Stimulated activated CD4-positive, alpha-beta T cell treated with anti-CD3 and anti-CD28 coated beads, Interleukin-12 subunit alpha, Interleukin-12 subunit beta, amount 100 ng/mL, for 48 hours (primary cell): ENCODE data around the gene RMND5A.

ENCODE experiments used
- DNase-seq, 3 donors: peaks; one replicate each; pipeline ENCODE4 v3.0.0-alpha.2; 2020; ENCODE audit warnings: low read depth in 2 of 3, low spot score in 1 of 3

RMND5A gene, protein sequence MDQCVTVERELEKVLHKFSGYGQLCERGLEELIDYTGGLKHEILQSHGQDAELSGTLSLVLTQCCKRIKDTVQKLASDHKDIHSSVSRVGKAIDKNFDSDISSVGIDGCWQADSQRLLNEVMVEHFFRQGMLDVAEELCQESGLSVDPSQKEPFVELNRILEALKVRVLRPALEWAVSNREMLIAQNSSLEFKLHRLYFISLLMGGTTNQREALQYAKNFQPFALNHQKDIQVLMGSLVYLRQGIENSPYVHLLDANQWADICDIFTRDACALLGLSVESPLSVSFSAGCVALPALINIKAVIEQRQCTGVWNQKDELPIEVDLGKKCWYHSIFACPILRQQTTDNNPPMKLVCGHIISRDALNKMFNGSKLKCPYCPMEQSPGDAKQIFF

DNA sequence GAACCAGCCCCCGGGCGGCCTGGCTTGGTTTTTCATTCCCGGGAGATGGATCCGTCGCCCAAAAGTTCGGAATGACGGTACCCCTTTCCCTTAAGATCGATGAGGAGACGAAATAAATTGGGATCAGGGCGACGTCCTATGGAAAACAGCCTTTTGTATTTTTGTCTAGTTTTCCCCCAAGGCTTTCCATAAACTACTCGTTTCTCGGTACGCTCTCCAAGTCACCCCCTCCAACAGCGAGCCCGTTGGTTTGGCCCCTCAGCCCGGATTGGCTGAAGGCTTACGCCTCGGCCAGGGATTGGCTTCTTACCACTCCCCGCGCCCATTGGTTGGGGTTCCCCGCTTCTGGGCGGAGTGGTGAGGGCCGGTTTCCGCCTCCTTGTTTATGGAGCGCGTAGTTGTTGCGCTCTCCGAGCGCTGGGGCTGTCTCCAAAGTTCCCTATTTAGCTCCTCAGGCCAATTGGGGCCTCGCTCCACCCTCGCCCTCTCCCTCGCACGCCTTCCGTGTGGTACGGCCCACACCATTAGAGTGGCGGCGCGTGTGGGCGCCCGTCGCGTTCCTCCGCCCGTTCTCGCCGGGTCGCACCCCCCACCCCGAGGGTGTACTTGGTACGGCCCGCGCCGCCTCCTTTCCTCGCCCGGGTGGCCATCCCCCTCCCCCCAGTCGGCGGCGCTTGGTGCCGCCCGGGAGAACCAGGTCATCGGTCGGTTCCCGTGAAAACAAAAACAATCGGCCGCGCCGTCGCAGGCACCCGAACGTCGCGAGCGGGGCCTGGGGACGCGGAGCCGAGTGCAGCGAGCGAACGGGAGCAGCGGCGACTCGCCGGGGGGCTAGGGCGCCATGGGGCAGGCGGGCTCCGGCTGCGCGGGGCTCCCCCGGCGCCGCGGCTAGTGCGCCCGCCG, at the start of gene RMND5A:
Gene RMND5A, plus strand, starts transcription at position 655 of the 903 bp plus-strand sequence. CDS start 377 bp downstream, outside the sequence.
- peak; percentile 88 to 92 (median 91) for DNase-seq

DNA sequence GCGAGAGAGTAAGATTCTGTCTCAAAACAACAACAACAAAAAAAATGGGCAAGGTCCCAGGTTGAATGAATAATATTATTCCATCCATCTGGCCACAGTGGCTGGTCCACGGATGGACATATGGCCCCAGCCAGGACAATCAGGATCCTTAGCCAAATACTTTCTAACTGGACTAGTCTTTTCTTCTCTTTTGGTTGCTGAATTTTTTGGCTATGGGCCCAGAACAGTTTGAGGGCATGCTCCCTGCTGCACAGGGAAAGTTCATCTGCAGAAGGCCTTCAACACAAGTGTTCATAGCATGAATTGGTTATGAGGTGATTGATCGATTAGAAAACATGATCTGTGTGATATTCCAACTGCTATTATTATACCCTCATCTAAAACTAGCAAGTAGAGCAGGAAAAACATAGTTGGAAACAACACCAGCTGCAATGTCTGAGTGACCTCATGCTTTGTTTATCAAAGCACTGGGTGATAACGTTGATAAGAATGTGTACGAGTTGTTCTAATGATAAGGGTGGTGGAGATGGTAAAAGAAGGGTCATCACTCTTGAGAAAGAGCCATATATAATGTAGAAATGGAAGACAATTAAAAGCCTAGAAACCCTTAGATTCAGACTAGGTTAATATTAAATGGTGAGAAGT, 48.6 kb upstream of the RMND5A start:
- no peak for DNase-seq

DNA sequence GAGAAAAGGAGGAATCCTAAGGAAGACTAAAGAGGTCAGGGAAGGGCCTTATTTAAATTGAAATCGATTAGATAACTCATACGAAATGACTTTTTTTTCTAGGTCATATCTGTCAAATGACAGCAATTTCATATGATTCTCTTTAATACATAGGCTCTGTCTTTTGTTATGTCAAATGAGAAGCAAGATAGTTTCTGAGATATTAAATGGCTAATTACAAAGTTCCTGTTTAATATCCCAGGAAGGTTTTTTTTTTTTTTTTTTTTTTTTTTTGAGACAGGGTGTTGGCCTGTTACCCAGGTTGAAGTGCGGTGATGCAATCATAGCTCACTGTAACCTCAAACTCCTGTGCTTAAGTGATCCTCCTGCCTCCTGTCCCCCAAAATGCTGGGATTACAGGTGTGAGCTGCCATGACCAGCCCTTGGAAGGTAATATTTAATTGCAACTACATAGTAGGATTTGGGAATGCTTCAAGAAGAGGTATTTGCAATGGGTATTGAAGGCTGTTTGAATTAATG, 48.0 kb upstream of the RMND5A start:
- no peak for DNase-seq

DNA sequence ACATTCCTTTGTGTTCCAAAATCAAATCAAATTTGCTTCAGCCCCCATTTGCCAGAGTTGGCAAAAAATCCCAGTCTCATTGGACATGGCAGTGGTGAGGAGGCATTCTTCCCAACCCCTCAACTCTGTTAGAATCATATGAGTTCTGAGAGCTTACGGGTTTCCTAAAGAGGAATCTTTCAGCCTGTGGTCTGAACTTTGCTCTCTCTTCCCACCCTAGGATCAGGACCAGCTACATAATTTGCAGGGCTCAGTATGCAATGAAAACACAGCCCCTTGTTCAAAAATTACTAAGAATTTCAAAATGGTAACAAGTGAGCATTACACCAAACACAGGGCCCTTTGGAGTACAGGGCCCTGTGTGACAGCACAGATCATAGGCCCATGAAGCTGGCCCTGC, 47.1 kb upstream of the RMND5A start:
- no peak for DNase-seq

DNA sequence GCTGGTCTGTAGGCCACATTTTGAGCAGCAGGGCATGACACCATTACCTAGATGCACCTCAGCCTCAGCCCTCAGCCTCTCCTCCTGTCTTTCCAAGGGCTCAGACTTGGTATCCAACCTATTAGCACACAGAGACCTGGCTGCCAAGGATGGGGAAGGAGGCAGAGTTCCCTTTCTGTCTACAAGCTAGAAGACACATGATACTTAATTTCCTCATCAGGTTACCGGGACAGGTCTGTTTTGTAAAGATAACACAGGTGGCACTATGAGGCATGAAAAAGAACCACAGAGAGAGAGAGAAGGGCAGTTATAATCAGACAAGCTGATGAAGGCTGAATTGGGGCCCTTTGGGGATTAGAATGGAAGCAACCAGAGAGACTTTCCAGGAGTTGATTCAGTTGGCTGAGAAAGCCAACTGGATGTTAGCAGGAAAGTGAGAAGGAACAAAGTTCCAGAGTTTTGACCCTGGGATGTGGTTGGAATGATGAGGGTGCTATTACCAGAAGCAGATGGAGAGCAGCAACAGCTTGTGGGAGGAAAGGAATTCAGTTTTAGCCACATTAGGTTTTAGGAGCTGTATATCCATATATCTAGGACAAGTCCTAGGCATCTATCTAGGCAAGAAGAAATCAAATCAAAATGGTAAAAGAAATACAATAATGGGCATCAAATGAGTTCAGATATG, 46.0 kb upstream of the RMND5A start:
- no peak for DNase-seq

DNA sequence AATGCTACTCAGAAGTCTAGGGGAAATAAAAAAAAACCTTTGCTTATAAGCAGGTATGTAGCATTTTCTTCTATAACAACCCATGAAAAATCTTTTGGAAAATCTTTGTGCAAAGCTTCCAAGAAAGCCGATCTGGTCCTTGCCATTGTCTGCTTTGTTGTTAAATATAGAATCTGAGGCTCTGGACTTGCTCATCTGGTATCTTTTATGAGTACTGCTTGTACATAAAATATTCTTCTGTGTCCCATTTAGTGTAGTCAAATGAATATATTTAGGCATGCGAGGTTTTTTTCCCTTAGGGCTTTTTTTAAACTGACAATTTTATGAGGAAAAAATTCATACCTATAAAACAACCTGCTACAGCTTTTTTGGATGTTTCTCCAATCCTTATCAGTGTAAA, 45.0 kb upstream of the RMND5A start:
- DNase-seq, result no peak

DNA sequence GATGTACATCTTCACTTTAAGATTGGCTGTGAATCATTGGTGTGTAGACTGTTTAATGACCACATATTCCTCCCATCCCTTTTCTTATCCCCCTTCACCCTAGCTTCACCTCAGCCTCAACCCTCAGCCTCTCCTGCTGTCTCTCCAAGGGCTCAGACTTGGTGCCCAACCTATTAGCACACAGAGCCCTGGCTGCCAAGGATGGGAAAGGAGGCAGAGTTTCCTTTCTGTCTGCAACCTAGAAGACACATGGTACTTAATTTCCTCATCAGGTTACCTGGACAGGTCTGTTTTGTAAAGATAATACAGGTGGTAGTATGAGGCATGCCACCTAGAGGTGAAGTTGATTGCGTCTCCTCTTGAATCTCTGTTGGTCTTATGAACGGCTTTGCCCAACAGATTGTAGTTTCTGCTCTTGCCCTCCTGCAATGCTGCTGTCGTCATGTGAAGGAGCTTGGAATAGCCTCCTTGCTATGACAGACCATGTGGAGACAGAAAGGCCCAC, 44.5 kb upstream of the RMND5A start:
- no peak for DNase-seq

DNA sequence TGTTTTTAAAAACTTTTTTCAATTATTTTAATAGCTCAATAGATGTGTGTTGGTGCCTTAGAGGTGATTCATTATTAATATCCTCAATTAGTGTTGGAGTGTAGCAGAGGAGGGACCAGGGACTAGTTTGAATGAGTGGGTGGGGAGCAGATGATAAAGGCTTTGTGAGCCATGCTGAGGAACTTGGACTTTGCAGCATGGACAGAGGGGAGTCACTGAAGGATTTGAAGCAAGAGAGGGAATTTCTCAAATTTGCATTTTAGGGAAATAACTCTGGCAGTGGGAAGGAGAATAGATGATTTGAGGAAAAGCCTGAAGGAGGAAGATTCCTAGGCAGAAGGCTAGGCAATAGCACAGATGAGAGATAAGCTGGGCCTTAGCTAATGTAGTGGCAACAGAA, 42.3 kb upstream of the RMND5A start:
- no peak for DNase-seq

DNA sequence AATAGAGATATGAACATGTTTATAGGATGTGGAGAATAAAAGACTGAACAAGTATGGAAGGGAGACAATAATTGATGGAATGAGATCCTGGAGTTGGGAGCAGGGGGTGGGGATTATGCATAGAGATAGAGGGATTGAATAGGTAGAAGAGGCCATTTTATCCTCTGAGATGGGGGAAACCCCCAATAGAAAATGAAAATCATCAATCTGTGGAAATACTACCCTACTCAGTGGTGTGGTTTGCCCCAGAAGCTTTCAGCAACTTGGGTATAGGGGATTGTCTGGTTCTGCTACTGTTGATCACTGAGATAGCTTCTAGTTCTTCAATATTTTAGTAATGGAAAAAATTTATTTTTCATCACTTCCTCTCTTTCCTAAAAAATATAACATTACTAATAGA, 41.1 kb upstream of the RMND5A start:
- DNase-seq, result no peak

DNA sequence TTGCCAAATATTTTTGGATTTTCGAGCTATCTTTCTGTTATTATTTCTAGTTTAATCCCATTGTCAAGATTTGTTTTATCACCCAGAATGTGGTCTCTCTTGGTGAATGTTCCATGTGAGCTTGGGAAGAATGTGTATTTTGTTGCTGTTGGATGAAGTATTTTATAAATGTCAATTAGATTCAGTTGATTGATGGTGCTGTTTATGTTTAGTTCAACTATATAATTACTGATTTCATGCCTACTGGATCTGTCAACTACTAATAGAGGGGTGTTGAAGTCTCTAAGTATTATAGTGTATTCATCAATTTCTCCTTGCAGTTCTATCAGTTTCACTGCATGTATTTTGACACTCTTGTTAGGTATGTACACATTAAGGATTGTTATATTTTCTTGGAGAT, 34.7 kb upstream of the RMND5A start:
- no peak for DNase-seq

DNA sequence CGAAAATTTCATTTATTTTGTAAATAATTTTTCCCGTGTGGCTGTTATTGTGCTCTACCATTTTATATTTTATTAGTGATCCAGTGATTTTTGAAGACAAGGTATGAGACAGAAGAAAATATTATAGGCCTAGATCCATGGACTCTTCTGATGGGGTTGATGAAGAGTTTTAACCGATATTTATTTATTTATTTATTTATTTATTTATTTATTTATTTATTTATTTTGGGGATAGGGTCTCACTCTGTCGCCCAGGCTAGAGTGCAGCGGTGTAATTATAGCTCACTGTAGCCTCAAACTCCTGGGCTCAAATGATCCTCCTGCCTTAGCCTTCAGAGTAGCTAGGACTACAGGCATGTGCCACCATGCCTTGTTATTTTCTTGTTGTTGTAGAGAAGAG, 33.6 kb upstream of the RMND5A start:
- DNase-seq, result no peak

DNA sequence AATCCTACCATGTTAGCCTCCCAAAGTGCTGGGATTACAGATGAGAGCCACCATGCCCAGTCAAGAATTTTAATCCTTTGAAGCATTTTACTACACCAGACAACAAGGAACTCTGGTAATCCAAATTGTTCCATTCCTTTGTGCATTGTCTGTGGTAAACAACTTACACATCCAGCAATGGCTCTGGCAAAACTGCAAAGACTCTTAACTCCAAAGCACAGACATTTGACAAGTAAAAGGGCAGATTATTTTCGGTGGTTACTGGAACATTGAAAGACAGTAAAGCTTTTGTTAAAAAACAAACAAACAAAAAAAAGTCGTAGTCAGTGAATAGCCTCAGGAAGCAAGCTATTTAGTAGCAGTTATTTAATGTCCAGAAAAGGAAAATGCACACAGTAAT, 33.2 kb upstream of the RMND5A start:
- no peak for DNase-seq

DNA sequence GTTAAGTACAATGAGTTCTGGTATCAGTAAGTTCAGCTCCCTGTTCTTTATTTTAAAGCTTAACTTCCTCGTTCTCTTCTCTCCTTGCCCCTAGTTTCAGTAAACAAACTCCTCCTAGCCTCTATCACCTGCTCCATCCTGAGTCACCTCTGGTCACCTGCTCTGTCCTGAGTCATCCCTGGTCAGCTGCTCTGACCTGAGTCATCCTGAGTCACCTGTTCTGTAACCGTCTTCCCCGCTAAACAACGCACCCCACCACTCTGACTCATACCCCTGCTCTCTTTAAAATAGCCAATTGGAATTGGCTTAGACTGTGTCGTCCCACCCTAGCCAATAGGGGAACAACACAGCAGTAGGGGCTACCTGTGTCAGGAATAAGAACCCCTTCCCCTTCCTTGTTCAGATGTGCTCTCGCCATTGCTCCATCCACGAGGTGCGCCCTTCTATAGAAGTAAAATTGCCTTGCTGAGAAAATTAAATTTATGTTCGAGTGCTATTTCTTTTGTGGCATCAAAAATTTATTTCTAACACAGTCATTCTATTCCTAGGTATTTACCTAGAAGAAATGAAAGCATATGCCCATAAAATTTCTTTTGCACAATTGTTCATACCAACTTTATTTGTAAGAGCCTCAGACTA, 24.9 kb upstream of the RMND5A start:
- peak in 1 of 3 donors; percentile 2 for DNase-seq

DNA sequence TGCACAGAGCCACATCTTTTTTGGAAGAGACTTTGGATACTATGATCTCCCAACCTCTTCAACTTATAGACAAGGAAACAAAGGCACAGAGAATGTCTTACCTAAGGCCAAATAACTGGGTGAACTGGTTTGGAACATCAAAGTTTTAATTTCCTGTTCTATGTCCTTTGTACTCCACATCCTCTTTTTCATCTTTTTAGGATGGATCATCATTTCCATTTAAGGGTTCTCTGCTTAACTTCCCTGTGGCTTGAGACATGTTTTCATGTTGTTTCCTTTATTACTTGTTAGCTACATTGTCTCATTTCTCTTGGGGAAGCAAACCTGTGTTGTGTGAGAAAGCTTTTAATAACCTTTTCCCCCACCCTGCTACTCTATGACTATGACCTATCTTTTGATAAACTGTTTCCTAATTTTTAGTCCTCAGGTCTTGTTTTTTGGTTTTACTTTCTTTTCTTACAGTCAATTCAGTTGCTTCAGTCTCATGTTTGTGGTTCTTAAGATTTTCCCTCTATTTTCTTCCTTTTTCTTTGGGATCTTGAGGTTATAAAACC, 22.5 kb upstream of the RMND5A start:
- no peak for DNase-seq

DNA sequence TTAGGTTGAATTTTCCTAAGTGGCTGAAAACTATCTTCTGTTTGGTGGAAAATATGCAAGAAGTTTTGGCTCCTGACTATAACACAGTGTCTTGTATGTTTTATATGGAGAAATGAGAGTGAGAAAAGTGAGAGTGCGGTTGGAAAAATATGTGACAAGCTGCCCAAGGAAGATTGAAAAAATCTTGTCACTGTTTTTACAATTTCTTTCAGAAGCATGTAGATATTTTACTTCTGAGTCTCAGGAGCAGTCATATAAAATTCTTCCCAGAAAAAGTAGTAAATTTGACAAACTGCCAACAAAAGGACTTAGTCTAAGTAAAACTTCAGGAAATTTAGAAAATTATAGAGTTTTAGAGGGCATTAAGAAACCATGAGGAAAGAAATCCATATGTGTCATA, 19.4 kb upstream of the RMND5A start:
- no peak for DNase-seq

DNA sequence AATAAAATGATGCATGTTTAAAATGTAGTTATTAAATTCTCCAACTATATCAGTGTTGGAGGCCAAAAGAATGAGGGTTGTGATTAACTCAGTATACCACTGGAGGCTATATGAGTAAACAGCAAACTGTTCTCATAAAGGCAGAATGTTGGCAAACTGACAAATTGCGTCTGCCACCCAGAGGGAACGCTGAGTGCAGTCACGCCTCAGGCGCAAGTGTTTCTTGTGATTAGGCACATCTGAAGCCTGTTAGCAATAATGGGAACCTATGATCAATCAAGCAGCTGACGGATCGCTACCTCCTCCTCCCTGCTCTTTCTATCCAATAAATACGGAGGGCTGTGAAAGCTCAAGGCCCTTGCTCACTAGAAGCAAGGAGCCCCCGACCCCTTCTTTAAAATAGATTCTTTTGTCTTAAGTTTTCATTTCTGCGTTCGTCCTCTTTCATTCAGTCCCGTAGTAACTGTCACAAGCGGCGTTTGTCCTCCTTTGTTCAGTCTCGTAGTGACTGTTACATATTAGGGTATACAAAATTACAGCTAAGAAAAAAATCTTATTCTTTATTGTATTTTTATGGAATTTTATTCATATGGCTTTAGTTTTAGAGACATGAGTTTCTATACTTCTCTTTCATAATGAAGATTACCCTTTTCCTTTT, 16.3 kb upstream of the RMND5A start:
- no peak for DNase-seq

DNA sequence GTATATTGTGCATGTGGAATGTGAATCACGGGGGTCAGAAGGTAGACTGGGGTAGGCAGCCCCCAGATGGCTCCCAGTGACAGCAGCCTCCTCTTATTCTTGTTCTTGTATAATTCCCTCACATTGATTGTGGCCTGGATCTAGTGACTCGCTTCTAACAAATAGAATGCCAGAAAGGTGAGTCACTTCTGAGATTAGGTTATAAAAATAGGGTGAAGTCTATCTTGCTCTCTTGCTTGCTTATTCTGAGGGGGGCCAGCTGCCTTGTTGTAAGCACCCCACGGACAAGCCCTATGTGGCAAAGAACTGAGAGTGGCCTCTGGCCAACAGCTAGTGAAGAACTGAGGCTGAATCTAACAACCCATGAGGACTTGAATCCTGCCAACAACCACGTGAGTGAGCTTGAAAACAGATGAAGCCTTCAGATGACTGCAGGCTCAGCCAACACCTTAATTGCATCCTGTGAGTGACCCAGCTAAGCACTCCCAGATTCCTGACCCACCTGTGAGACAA, 15.6 kb upstream of the RMND5A start:
- DNase-seq, result no peak

DNA sequence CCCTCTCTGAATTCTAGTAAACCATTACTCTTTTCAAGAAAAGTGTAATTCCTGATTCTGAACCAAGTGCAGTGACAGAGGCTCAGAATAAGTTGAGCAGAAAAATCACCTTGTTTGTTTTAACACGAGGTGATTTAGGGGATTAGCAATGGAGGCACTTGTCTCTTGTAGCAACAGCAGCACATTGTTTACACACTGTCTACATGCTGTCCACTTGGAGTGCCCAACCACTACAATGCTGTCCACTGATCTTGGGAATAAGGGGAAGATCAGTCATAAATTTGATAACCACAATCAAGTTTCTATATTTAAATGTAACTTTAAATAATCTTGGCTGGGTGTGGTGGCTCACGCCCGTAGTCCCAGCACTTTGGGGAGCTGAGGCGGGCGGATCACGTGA, 13.9 kb upstream of the RMND5A start:
- no peak for DNase-seq

DNA sequence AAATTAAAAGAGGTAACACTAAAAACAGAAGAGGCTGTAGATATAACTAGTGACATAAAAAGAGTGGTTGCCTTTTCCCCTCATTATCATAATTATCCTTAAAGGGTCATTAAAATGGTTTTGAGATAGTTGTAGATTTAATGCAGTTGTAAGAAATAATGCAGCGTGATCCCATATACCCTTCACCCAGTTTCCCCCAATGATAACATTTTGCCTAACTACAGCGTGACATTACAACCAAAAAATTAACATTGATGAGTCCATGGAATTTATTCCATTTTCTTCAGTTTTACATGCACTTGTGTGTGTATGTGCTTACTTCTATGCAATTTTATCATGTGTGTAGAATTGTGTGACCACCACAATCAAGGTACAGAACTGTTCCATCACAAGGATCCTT, 13.2 kb upstream of the RMND5A start:
- DNase-seq, result no peak
